ENCODE results near the gene WDR90.

- TF ChIP-seq CTCF (IDR thresholded peaks at IDR 0.05; ENCODE audit: poor library complexity, severe bottlenecking): peak; percentile 11
- TF ChIP-seq EZH2 (IDR thresholded peaks at IDR 0.05; ENCODE audit: borderline replicate concordance, insufficient read depth, low read length, poor library complexity, severe bottlenecking): no peak
Observed at GRCh38 chr16:648781-649589, at the start of gene WDR90.

Measured in neural cell (in vitro differentiated cells).